Measurements from ENCODE around the gene WDR87. TPM values are rescaled to one million over a fixed set of nuclear protein-coding genes. Genes with fewer than 3 reads are reported as not detected.

WDR87 gene
- total and polyA plus RNA-seq, 2 of the 4 experiments (the other 2 are of a cell fraction): not detected

GRCh38 chr19:37926711-37927110 is 20.3 kb upstream of the WDR87 start:
- Histone ChIP-seq H4K91ac (ENCODE audit: insufficient read depth, low read depth, low read length) (no peak overlapping the region), H3K56ac (ENCODE audit: extremely low read depth, insufficient read depth, low read length) (no peak overlapping the region), H3K27ac (ENCODE audit: insufficient read depth, low read length) (no peak overlapping the region), H2BK15ac (ENCODE audit: low read depth, low read length) (no peak overlapping the region), H3K18ac (ENCODE audit: low read depth, low read length) (no peak overlapping the region), H3K4me2 (ENCODE audit: low read depth, low read length) (no peak overlapping the region), H3K9me1 (ENCODE audit: insufficient read depth, low read length) (peaks cover 4% of the 10 kb centered on the region), H3K9ac (ENCODE audit: low read depth, low read length) (no peak overlapping the region), H4K8ac (ENCODE audit: low read depth in 2 of 2, low read length in 2 of 2) (no peak overlapping the region), H3K23ac (ENCODE audit: low read depth, low read length) (no peak overlapping the region), H2AK5ac (ENCODE audit: low read depth, low read length) (no peak overlapping the region), H4K5ac (ENCODE audit: low read depth, low read length) (no peak overlapping the region), H3K79me1 (ENCODE audit: low read depth in 1 of 2, low read length in 2 of 2) (peaks cover 22 to 79% of the 10 kb centered on the region in 2 experiments), H3K36me3 (ENCODE audit: control insufficient read depth, insufficient read depth, low read length) (no peaks in the 10 kb centered on the region; the same call in 1 of the 2 replicates), H3K27me3 (ENCODE audit: control insufficient read depth, insufficient read depth, low read length) (no peaks in the 10 kb centered on the region), H3K4me3 (ENCODE audit: insufficient read depth, low read depth, low read length) (no peak overlapping the region), H3K9me3 (ENCODE audit: control insufficient read depth, insufficient read depth, low read length) (peaks cover 3% of the 10 kb centered on the region), H2BK120ac (ENCODE audit: low read depth, low read length) (no peak overlapping the region), H2AK9ac (replicated peaks; ENCODE audit: low read depth, low read length, poor library complexity) (no peak overlapping the region), H4K20me1 (ENCODE audit: insufficient read depth, low read length) (peaks cover 29% of the 10 kb centered on the region), H3K4me1 (ENCODE audit: control insufficient read depth, insufficient read depth, low read length) (no peaks in the 10 kb centered on the region), H3K14ac (replicated peaks; ENCODE audit: low read depth, low read length) (no peak overlapping the region), H2BK20ac (ENCODE audit: low read depth, low read length) (no peak overlapping the region), H3K4ac (ENCODE audit: low read depth, low read length) (no peak overlapping the region), H2AFZ (replicated peaks; ENCODE audit: low read length, poor library complexity) (no peak overlapping the region), H2BK5ac (ENCODE audit: low read depth, low read length, poor library complexity, severe bottlenecking) (no peak overlapping the region)
- ATAC-seq (ENCODE audit: low read depth): no peak
- in situ Hi-C loops (cut with MboI; ENCODE audit: low sequenced_read_pairs) (no loop called here), dilution Hi-C loops (cut with HindIII; ENCODE audit: low sequenced_read_pairs, unreplicated experiment) (no loop called here), intact Hi-C loops (cut with micrococcal nuclease) (no loop called here)
- ChIA-PET CTCF (interaction anchor here (0.6 kb wide), 1 partner anchor 93 kb away, joined by 3 read pairs; no protein-coding TSS in a partner anchor), POLR2A (ENCODE audit: unreplicated experiment) (no interaction called here)
- TF ChIP-seq CHD1 (IDR thresholded peaks at IDR 0.05; ENCODE audit: low read depth, low read length) (no peak), CTCF (conservative IDR thresholded peaks at IDR 0.05; ENCODE audit: low read depth, low read length) (no peak), USF2 (IDR thresholded peaks at IDR 0.05; ENCODE audit: low read depth, low read length) (no peak), MAFK (IDR thresholded peaks at IDR 0.05; ENCODE audit: low read depth, low read length) (no peak), MXI1 (IDR thresholded peaks at IDR 0.05; ENCODE audit: borderline replicate concordance, low read depth, low read length) (no peak)
- no CpG with 5 or more reads among the region's 5 CpGs for WGBS, 2 experiments (ENCODE audit: extremely low coverage in 2 of 2, insufficient read length in 1 of 2)
- no peak for DNase-seq
- BruUV-seq (replicated peaks): no TSS peak

Data from IMR-90 (cell line).